NB4 (cell line): ENCODE data around the gene ALDH3B2.

Experiments
- POLR2A ChIP-seq: IDR thresholded peaks from 2 replicates; pipeline ENCODE4 v1.6.1; 2011; ENCODE audit warnings: mild to moderate bottlenecking; ENCODE audit not compliant: insufficient read length; ENCODE audit errors: extremely low read depth
- TF ChIP-seq, protein P1 (sequence below): IDR thresholded peaks from one replicate; pipeline ENCODE4 v1.5.1; 2012; ENCODE audit warnings: low read depth, low read length

- no peak for TF ChIP-seq POLR2A
- TF ChIP-seq, protein P1, sequence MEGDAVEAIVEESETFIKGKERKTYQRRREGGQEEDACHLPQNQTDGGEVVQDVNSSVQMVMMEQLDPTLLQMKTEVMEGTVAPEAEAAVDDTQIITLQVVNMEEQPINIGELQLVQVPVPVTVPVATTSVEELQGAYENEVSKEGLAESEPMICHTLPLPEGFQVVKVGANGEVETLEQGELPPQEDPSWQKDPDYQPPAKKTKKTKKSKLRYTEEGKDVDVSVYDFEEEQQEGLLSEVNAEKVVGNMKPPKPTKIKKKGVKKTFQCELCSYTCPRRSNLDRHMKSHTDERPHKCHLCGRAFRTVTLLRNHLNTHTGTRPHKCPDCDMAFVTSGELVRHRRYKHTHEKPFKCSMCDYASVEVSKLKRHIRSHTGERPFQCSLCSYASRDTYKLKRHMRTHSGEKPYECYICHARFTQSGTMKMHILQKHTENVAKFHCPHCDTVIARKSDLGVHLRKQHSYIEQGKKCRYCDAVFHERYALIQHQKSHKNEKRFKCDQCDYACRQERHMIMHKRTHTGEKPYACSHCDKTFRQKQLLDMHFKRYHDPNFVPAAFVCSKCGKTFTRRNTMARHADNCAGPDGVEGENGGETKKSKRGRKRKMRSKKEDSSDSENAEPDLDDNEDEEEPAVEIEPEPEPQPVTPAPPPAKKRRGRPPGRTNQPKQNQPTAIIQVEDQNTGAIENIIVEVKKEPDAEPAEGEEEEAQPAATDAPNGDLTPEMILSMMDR: no peak
Measured at GRCh38 chr11:67652965-67653845, 21.2 kb downstream of the ALDH3B2 start.
